Thyroid gland (tissue), 4 donors: ENCODE results near the gene DCAF11. TPM values are rescaled to one million over a fixed set of nuclear protein-coding genes. Genes with fewer than 3 reads are reported as not detected.

ENCODE experiments used
- DNase-seq, 2 donors: peaks; one replicate each; pipeline ENCODE4 v3.0.0-alpha.2; 2019
- H3K27ac ChIP-seq, 3 donors: fragments of 200-600 bp; sonication (generic); 1 replicate in 2 of 3; 2 replicates in 1 of 3; pipeline ENCODE4 v1.5.1; 2016 to 2019; ENCODE audit warnings: mild to moderate bottlenecking in 1 of 3, moderate library complexity in 1 of 3
- H3K27me3 ChIP-seq: fragments of 200-600 bp; sonication (generic); one replicate; pipeline ENCODE4 v1.5.1; 2019
- H3K36me3 ChIP-seq, 2 donors: fragments of 200-600 bp; sonication (generic); one replicate each; pipeline ENCODE4 v1.5.1; 2016 to 2019
- H3K4me1 ChIP-seq, 2 donors: fragments of 200-600 bp; sonication (generic); one replicate each; pipeline ENCODE4 v1.5.1; 2017 to 2019
- H3K4me3 ChIP-seq, 3 donors: fragments of 200-600 bp; sonication (generic); replicated peaks in 1 of 3; 1 replicate in 2 of 3; 2 replicates in 1 of 3; pipeline ENCODE4 v1.5.1; 2016; ENCODE audit warnings: mild to moderate bottlenecking in 1 of 3
- H3K9me3 ChIP-seq: fragments of 200-600 bp; sonication (generic); one replicate; pipeline ENCODE4 v1.5.1; 2017
- CTCF ChIP-seq, 6 experiments: fragments of 200-600 bp in 3 of 6; fragments of 450-650 bp in 3 of 6; sonication (generic) in 3 of 6; IDR thresholded peaks; one replicate each; pipeline ENCODE4 v1.5.1; 2016 to 2019; ENCODE audit warnings: antibody characterized with exemption in 6 of 6, mild to moderate bottlenecking in 2 of 6, inconsistent platforms in 1 of 6, moderate library complexity in 1 of 6
- POLR2A ChIP-seq, 2 donors: fragments of 450-650 bp; IDR thresholded peaks; one replicate each; pipeline ENCODE4 v1.6.1; 2017; ENCODE audit warnings: antibody characterized with exemption in 2 of 2, mild to moderate bottlenecking in 2 of 2, moderate library complexity in 1 of 2
- WGBS, 2 donors: methylation state at CpG; one replicate each; pipeline ENCODE4 v1.1.5; 2017; 5-methylcytosine and 5-hydroxymethylcytosine counted together
- intact Hi-C: fragments of 100-400 bp; cut with DNase I; formaldehyde crosslinking; loops from one replicate; pipeline ENCODE4 v1.15.1; 2023
- total RNA-seq, 4 donors: library from RNA; depleted of rRNA; stranded (reverse); fragments of >200 nt; gene quantifications; one replicate each; pipeline ENCODE4 v1.2.3, GENCODE V29; 2016

The DCAF11 gene
- total RNA-seq, 4 donors from 2014 or later: 90.6 to 155 (median 132) TPM

GRCh38 chr14:24083462-24083861, 31.1 kb upstream of the DCAF11 start:
- TF ChIP-seq POLR2A (IDR thresholded peaks at IDR 0.05): no peak
- TF ChIP-seq CTCF (IDR thresholded peaks at IDR 0.05): no peak
- Histone ChIP-seq H3K27ac (no peak overlapping the region), H3K9me3 (no peaks in the 10 kb centered on the region), H3K4me1 (peaks cover 7 to 15% of the 10 kb centered on the region in 2 donors), H3K36me3 (no peaks in the 10 kb centered on the region), H3K27me3 (no peaks in the 10 kb centered on the region), H3K4me3 (no peak overlapping the region)
- 90 to 94% methylated on average over 3 of the region's 3 CpGs for WGBS, 2 donors
- intact Hi-C loops: no loop called here
- no peak for DNase-seq

- Histone ChIP-seq H3K4me3 (no peak overlapping the region), H3K36me3 (no peaks in the 10 kb centered on the region), H3K9me3 (no peaks in the 10 kb centered on the region), H3K4me1 (peaks cover 7 to 15% of the 10 kb centered on the region in 2 donors), H3K27me3 (no peaks in the 10 kb centered on the region), H3K27ac (no peak overlapping the region)
- TF ChIP-seq CTCF (IDR thresholded peaks at IDR 0.05) (no peak), POLR2A (IDR thresholded peaks at IDR 0.05) (no peak)
- intact Hi-C loops: no loop called here
- 88% methylated on average over 2 of the region's 2 CpGs for WGBS, 2 donors
- no peak for DNase-seq
These were observed 30.1 kb upstream of the DCAF11 start for GRCh38 chr14:24084440-24084839.

GRCh38 chr14:24085215-24085614, 29.4 kb upstream of the DCAF11 start:
- no peak for TF ChIP-seq POLR2A (IDR thresholded peaks at IDR 0.05)
- TF ChIP-seq CTCF (IDR thresholded peaks at IDR 0.05): no peak
- H3K4me3 ChIP-seq: no peak overlapping the region
- WGBS, 2 donors: 95% methylated on average over 3 of the region's 3 CpGs
- intact Hi-C loops: no loop called here
- peaks cover 7 to 15% of the 10 kb centered on the region in 2 donors for H3K4me1 ChIP-seq
- no peaks in the 10 kb centered on the region for H3K27me3 ChIP-seq
- H3K9me3 ChIP-seq: no peaks in the 10 kb centered on the region
- no peaks in the 10 kb centered on the region for H3K36me3 ChIP-seq
- H3K27ac ChIP-seq: no peak overlapping the region
- no peak for DNase-seq

GRCh38 chr14:24086193-24086955, 28.2 kb upstream of the DCAF11 start:
- no peaks in the 10 kb centered on the region for H3K27me3 ChIP-seq
- H3K36me3 ChIP-seq: no peaks in the 10 kb centered on the region
- no peak overlapping the region for H3K4me3 ChIP-seq
- peaks cover 0 to 9% of the 10 kb centered on the region in 2 donors for H3K4me1 ChIP-seq
- TF ChIP-seq POLR2A (IDR thresholded peaks at IDR 0.05): no peak
- TF ChIP-seq CTCF (IDR thresholded peaks at IDR 0.05): no peak
- H3K9me3 ChIP-seq: no peaks in the 10 kb centered on the region
- intact Hi-C loops: no loop called here
- no peak for DNase-seq
- 72 to 80% methylated on average over 3 of the region's 3 CpGs for whole genome bisulfite sequencing, 2 donors
- H3K27ac ChIP-seq: no peak overlapping the region

- intact Hi-C loops: no loop called here
- Histone ChIP-seq H3K4me1 (peaks cover 0 to 3% of the 10 kb centered on the region in 2 donors), H3K4me3 (no peak overlapping the region), H3K9me3 (no peaks in the 10 kb centered on the region), H3K27ac (no peak overlapping the region), H3K27me3 (no peaks in the 10 kb centered on the region), H3K36me3 (no peaks in the 10 kb centered on the region)
- WGBS, 2 donors: 92 to 93% methylated on average over 1 of the region's 1 CpG
- TF ChIP-seq POLR2A (IDR thresholded peaks at IDR 0.05): no peak
- no peak for TF ChIP-seq CTCF (IDR thresholded peaks at IDR 0.05)
- no peak for DNase-seq
These were observed 27.6 kb upstream of the DCAF11 start for GRCh38 chr14:24087004-24087403.
